ENCODE results near the gene ADAMTS19.

ADAMTS19 gene

GRCh38 chr5:129696636-129697035, 236.5 kb downstream of the ADAMTS19 start:
- no peak for ATAC-seq
- TF ChIP-seq CREB5 (CRISPR knock-in tag; IDR thresholded peaks at IDR 0.05; ENCODE audit: low read depth) (no peak), TCF4 (CRISPR knock-in tag; IDR thresholded peaks at IDR 0.05; ENCODE audit: borderline replicate concordance) (no peak), PATZ1 (CRISPR knock-in tag; IDR thresholded peaks at IDR 0.05; ENCODE audit: borderline replicate concordance) (no peak), BACH2 (CRISPR knock-in tag; IDR thresholded peaks at IDR 0.05; ENCODE audit: borderline replicate concordance) (no peak), TOX (CRISPR knock-in tag; IDR thresholded peaks at IDR 0.05; ENCODE audit: borderline replicate concordance) (no peak), PPARA (CRISPR knock-in tag; IDR thresholded peaks at IDR 0.05; ENCODE audit: borderline replicate concordance) (no peak), GLIS3 (CRISPR knock-in tag; IDR thresholded peaks at IDR 0.05) (no peak), TSHZ2 (CRISPR knock-in tag; IDR thresholded peaks at IDR 0.05) (no peak)

GRCh38 chr5:129698661-129699060, 238.6 kb downstream of the ADAMTS19 start:
- no peak for ATAC-seq
- no peak for TF ChIP-seq PPARA (CRISPR knock-in tag; IDR thresholded peaks at IDR 0.05; ENCODE audit: borderline replicate concordance)
- no peak for TF ChIP-seq GLIS3 (CRISPR knock-in tag; IDR thresholded peaks at IDR 0.05)
- TF ChIP-seq ZNF8 (CRISPR knock-in tag; IDR thresholded peaks at IDR 0.05) = no peak
- no peak for TF ChIP-seq TCF4 (CRISPR knock-in tag; IDR thresholded peaks at IDR 0.05; ENCODE audit: borderline replicate concordance)
- TF ChIP-seq BACH2 (CRISPR knock-in tag; IDR thresholded peaks at IDR 0.05; ENCODE audit: borderline replicate concordance) = no peak
- no peak for TF ChIP-seq CREB5 (CRISPR knock-in tag; IDR thresholded peaks at IDR 0.05; ENCODE audit: low read depth)
- TF ChIP-seq ZFP3 (CRISPR knock-in tag; IDR thresholded peaks at IDR 0.05) = no peak
- no peak for TF ChIP-seq PATZ1 (CRISPR knock-in tag; IDR thresholded peaks at IDR 0.05; ENCODE audit: borderline replicate concordance)
- no peak for TF ChIP-seq ZFP30 (CRISPR knock-in tag; IDR thresholded peaks at IDR 0.05)
- no peak for TF ChIP-seq ZC3H10 (CRISPR knock-in tag; IDR thresholded peaks at IDR 0.05)
- TF ChIP-seq SNAI2 (CRISPR knock-in tag; IDR thresholded peaks at IDR 0.05) = no peak
- TF ChIP-seq ESRRG (CRISPR knock-in tag; IDR thresholded peaks at IDR 0.05) = no peak
- TF ChIP-seq CSRNP3 (CRISPR knock-in tag; IDR thresholded peaks at IDR 0.05) = no peak
- no peak for TF ChIP-seq TSHZ2 (CRISPR knock-in tag; IDR thresholded peaks at IDR 0.05)
- no peak for TF ChIP-seq POU6F1 (CRISPR knock-in tag; IDR thresholded peaks at IDR 0.05; ENCODE audit: borderline replicate concordance, low read depth)
- TF ChIP-seq ARNTL (CRISPR knock-in tag; IDR thresholded peaks at IDR 0.05; ENCODE audit: borderline replicate concordance, low read depth) = no peak

All from SK-N-SH treated with all-trans-retinoic acid at 6 μM for 48 hours (cell line).